ENCODE results near the gene ZGPAT. TPM values are rescaled to one million over a fixed set of nuclear protein-coding genes. Genes with fewer than 3 reads are reported as not detected.
A peak's percentile ranks its signal among the peaks of the same experiment; 100 is the strongest.

Gene ZGPAT
- total and polyA plus RNA-seq, 9 of the 15 experiments (the other 6 are each of a cell fraction or from before 2014, with no cell fraction given), result 0.14 to 26.6 (median 7.4) TPM

GRCh38 chr20:63758152-63758551 lies 50.3 kb downstream of the ZGPAT start:
- no peak for TF ChIP-seq CEBPB (tag; IDR thresholded peaks at IDR 0.05)
- ChIA-PET CTCF (ENCODE audit: low intra/inter-chr PET ratio) (no interaction called here), POLR2A (no interaction called here)
- BruUV-seq (replicated peaks), result no TSS peak
- WGBS (ENCODE audit: insufficient coverage, low coverage, missing lambda C conversion rate), result 27% methylated on average over 7 of the region's 7 CpGs
- no peaks in the 10 kb centered on the region for H3K27me3 ChIP-seq (ENCODE audit: control insufficient read depth in 2 of 2, insufficient read depth in 2 of 2, low read length in 2 of 2)
- no peak overlapping the region for H3K9ac ChIP-seq (ENCODE audit: insufficient read depth in 1 of 2, low read depth in 2 of 2, low read length in 2 of 2)
- no peaks in the 10 kb centered on the region for H3K36me3 ChIP-seq (ENCODE audit: control insufficient read depth, insufficient read depth, low read length)
- FAIRE-seq, result no peak
- no peaks in the 10 kb centered on the region for H3K9me3 ChIP-seq (replicated peaks; ENCODE audit: control insufficient read depth, insufficient read depth, low read depth, low read length)
- intact Hi-C loops (cut with micrococcal nuclease), result no loop called here
- ATAC-seq, result no peak
- H3K4me2 ChIP-seq (ENCODE audit: insufficient read depth, low read length), result no peak overlapping the region
- no peaks in the 10 kb centered on the region for H3K9me1 ChIP-seq (ENCODE audit: control insufficient read depth, insufficient read depth, low read length)
- peaks cover 3 to 18% of the 10 kb centered on the region in 2 experiments; a peak in 3 of 5 replicates for H3K4me1 ChIP-seq (replicated peaks in 1 of 2; ENCODE audit: control insufficient read depth in 2 of 2, insufficient read depth in 2 of 2, low read length in 2 of 2)
- H3K79me2 ChIP-seq (ENCODE audit: control insufficient read depth, insufficient read depth, low read length), result no peaks in the 10 kb centered on the region
- no peak overlapping the region for H3K4me3 ChIP-seq
- H4K20me1 ChIP-seq (replicated peaks; ENCODE audit: control insufficient read depth, insufficient read depth, low read length), result no peaks in the 10 kb centered on the region
- no peak for DNase-seq (ENCODE audit: extremely low read depth in 1 of 4, low spot score in 3 of 4)
- H3K27ac ChIP-seq (ENCODE audit: extremely low read depth, low read depth, low read length), result no peak overlapping the region
- no peak overlapping the region for H2AFZ ChIP-seq (ENCODE audit: low read depth, low read length)
- in situ Hi-C loops (cut with MboI), result no loop called here

DNA sequence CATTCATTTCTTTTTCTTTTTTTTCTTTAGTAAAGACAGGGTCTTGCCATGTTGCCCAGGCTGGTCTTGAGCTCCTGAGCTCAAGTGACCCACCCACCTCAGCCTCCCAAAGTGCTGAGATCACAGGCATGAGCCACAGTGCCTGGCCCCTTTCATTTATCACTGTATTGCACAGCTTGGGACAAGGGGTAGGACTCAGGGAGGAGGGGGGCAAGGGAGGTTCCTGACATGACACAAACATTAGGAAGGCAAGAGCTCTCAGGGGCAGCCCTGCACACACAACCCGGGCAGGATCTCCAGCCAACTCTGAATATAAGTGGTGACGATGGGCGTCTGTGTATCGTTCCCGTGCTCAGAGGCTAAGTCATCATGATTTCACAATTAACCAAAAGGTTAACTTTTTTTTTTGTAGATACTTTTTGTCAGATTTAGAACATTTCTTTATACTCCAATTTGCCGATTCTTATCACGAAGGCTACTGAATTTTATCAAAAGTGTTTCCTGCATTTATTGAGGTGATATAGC lies 51.6 kb downstream of the ZGPAT start:
- no TSS peak for BruUV-seq (replicated peaks)
- in situ Hi-C loops (cut with MboI), result no loop called here
- DNase-seq (ENCODE audit: extremely low read depth in 1 of 4, low spot score in 3 of 4) (peak in 1 of 4 experiments; percentile 12), ATAC-seq (peak; percentile 57), FAIRE-seq (no peak)
- Histone ChIP-seq H3K9me1 (ENCODE audit: control insufficient read depth, insufficient read depth, low read length) (no peaks in the 10 kb centered on the region), H3K9ac (ENCODE audit: insufficient read depth in 1 of 2, low read depth in 2 of 2, low read length in 2 of 2) (peak overlapping the region in 1 of 2 experiments; percentile 16; a peak in 1 of 4 replicates), H3K4me1 (replicated peaks in 1 of 2; ENCODE audit: control insufficient read depth in 2 of 2, insufficient read depth in 2 of 2, low read length in 2 of 2) (peaks cover 3 to 12% of the 10 kb centered on the region in 2 experiments; a peak in 2 of 5 replicates), H2AFZ (ENCODE audit: low read depth, low read length) (no peak overlapping the region), H3K4me3 (no peak overlapping the region), H4K20me1 (replicated peaks; ENCODE audit: control insufficient read depth, insufficient read depth, low read length) (no peaks in the 10 kb centered on the region), H3K27ac (ENCODE audit: extremely low read depth, low read depth, low read length) (no peak overlapping the region), H3K36me3 (ENCODE audit: control insufficient read depth, insufficient read depth, low read length) (no peaks in the 10 kb centered on the region), H3K27me3 (ENCODE audit: control insufficient read depth in 2 of 2, insufficient read depth in 2 of 2, low read length in 2 of 2) (no peaks in the 10 kb centered on the region), H3K4me2 (ENCODE audit: insufficient read depth, low read length) (no peak overlapping the region), H3K9me3 (replicated peaks; ENCODE audit: control insufficient read depth, insufficient read depth, low read depth, low read length) (no peaks in the 10 kb centered on the region), H3K79me2 (ENCODE audit: control insufficient read depth, insufficient read depth, low read length) (no peaks in the 10 kb centered on the region)
- no peak for TF ChIP-seq ZNF239 (CRISPR knock-in tag; IDR thresholded peaks at IDR 0.05)
- peak; percentile 66 for TF ChIP-seq CEBPB (tag; IDR thresholded peaks at IDR 0.05)
- intact Hi-C loops (cut with micrococcal nuclease), result no loop called here
- ChIA-PET POLR2A (interaction anchor here (0.7 to 1.0 kb wide), 2 partner anchors 25 kb away, joined by 3 read pairs; no protein-coding TSS in a partner anchor), CTCF (ENCODE audit: low intra/inter-chr PET ratio) (no interaction called here)
- WGBS (ENCODE audit: insufficient coverage, low coverage, missing lambda C conversion rate), result 10% methylated on average over 7 of the region's 7 CpGs
